ENCODE data around the gene PITPNB.

DNA sequence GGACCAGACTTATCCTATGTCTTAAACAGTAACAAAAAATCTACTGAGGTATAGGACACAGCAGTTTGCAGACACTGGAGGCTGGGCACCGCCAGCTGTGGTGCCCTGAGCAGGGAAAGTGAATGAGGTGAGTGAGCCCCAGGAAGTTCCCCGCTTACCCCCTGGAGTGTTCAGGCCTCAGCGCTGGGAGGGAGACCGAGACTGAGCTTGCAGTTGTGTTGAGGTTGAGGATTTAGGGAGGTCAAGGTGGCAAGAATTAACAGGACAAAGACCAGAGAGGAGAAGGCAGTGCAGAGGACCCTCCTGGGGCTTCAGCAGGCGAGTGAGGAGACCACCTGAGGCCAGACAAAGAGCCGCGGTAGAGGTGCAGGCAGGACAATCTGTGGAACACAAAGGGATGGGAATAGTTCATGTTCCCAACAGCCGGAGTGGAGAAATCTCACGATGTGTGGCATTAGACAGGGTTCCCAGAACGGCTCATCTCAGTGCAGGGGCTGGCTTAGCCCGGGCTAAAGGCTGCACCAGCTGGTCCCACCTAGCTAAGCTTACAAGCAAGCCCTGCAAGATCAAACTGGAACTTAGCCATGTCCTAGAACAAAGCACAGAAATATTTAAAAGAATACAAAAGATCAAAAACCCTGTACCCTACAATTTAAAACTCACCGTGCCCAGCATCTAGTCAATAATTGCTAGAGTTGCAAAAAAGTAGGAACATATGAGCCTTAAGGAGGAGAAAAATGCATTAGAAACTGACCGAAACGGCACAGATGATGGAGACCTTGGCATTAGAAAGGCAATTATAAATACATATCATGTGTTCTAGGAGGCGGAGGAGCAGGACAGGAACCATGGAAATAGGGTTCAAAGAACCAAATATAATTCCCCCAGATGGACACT lies 47.4 kb upstream of the PITPNB start:
- TF ChIP-seq, protein P1, sequence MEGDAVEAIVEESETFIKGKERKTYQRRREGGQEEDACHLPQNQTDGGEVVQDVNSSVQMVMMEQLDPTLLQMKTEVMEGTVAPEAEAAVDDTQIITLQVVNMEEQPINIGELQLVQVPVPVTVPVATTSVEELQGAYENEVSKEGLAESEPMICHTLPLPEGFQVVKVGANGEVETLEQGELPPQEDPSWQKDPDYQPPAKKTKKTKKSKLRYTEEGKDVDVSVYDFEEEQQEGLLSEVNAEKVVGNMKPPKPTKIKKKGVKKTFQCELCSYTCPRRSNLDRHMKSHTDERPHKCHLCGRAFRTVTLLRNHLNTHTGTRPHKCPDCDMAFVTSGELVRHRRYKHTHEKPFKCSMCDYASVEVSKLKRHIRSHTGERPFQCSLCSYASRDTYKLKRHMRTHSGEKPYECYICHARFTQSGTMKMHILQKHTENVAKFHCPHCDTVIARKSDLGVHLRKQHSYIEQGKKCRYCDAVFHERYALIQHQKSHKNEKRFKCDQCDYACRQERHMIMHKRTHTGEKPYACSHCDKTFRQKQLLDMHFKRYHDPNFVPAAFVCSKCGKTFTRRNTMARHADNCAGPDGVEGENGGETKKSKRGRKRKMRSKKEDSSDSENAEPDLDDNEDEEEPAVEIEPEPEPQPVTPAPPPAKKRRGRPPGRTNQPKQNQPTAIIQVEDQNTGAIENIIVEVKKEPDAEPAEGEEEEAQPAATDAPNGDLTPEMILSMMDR (IDR thresholded peaks at IDR 0.05), result no peak
- TF ChIP-seq POLR2A (IDR thresholded peaks at IDR 0.05), result no peak
